ENCODE results near the gene U2AF2. TPM values are rescaled to one million over a fixed set of nuclear protein-coding genes. Genes with fewer than 3 reads are reported as not detected.

The U2AF2 gene
- total RNA-seq, 1 donor from 2014 or later = 70.1 TPM

GRCh38 chr19:55687281-55688201 is 32.7 kb downstream of the U2AF2 start:
- DNase-seq (ENCODE audit: low spot score in 2 of 2) (no peak), FAIRE-seq (no peak)

DNA sequence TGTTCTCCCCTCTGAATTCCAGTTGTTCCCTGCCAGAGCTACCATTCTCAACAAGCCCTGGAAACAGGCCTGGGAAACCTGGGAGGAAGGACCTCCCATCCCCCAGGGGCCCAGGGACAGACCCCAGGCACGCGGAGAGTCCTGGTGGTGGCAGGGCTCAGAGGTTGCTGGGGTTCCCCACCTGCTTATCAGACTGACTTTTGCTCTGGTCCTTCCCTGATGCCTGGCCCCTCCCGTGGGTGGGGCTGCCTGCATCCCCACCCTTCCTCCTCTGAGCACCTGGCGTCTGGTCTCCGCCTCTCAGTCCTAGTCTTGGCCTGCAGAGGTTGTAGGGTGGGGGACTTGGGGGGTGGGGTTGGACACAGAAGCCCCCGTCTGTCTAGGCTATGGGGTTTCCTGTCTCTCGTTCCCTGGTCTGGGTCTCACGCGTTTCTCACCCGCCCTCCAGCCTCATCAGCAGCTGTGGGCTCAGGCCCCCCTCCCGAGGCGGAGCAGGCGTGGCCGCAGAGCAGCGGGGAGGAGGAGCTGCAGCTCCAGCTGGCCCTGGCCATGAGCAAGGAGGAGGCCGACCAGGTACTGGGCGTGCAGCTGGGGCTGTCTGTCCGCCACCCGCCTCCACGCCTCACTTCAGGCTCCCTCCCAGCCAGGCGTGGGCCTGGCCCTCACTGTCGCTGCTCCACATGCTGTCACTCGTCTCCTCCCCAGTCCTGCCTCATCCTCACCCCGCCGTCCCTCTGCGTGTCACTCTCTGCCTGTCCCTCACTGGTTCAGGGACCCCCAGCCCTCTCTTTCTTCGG is 33.8 kb downstream of the U2AF2 start:
- no peak for FAIRE-seq
- DNase-seq (ENCODE audit: low spot score in 2 of 2) = peak in 1 of 2 donors; percentile 68

DNA sequence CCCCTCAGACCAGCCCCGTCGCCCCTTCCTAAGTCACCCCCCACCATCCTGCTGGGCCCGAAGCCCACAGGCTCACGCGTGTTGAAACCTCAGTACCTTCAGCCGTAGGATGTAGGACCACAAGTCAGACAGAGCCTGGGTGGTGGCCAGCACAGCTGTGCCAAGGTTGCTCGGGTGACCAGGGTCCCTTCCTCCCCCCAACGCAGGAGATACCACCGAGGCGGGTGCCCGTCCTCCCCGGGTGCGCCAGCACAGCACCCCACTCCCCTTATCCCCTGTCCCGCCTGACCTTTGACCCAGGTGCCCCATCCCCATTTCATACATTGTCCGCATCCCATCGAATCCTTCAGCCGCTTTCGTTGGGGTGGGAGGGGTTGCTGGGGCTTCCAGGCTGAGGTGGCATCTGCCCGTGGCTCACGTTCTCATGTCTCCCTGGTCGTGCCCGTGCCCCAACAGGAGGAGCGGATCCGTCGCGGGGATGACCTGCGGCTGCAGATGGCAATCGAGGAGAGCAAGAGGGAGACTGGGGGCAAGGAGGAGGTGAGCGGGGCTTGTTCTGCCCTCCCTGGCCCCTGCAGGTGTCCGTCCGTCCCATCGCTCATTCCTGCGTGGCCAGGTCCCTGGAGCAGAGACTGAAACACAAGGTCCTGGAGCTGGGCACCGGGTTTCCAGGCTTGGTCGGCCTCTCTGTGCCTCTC is 34.7 kb downstream of the U2AF2 start:
- FAIRE-seq (no peak), DNase-seq (ENCODE audit: low spot score in 2 of 2) (peak in 1 of 2 donors; percentile 21)

DNA sequence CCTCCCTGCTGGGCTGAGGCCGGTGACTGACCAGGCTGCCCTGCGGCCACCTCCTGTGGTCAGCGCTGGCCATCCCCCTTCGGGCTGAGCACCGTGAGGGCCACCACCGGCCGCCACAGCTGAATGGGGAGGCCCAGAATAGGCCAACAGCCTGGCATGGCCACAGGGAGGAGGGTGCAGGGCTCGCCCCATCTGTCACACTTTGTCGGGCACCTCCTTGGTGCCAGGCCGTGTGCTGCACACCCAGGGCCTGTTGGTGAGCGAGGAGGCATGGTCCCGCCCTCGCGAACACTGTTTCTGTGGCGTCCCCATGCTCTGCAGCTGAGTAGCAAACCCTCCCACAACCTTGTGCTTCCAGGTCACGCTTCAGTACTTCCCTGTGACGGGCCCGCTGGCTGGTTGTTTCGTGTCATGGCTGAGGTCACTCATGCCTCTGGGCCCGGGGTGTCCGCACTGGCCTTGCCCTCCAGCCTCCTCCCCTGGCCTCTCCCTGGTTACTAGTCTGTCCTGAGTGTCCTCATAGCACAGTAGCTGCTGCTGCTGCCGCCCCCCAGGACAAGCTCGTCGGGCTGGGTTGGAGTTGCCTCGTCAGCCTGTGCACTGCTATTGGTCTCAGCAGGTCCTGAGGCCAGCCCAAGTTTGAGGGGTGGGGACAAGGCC is 35.4 kb downstream of the U2AF2 start:
- no peak for DNase-seq (ENCODE audit: low spot score in 2 of 2)

DNA sequence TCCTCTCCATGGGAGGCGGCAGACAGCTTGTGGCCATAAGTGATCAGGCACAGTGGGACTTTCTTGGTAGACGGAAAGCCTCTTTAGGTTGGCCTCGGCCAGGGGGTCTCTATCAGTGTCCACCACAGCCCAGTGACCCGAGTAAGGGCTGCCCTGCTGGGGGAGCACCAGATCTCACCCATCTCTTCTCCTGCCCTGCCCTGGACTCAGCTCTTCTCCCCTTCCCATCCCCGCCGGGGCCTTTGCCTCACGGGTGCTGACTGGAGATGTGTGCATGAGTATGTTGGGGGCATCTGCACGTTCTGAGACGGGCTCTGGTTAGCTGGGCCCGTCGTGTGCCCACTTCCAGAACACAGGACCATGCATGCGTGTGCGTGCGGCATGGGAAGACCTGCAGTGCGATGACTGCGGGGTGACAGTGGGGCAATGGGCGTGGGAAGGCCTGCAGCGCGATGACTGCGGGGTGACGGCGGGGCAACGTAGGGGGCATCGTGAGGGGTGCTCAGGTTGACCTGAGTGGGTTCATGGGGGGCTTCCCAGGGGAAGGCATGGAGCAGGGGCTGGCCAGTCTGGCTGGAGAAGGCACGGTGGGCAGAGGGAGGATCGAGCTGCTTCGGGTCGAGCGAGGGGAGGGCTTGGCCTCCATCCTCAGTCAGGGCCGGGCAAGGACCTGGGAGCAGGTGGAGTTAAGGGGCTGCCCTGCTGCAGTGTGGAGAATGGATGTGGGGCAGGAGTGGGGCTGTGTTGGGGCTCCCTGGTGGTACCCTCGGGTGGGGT is 36.1 kb downstream of the U2AF2 start:
- DNase-seq (ENCODE audit: low spot score in 2 of 2) (peak in 1 of 2 donors; percentile 22), FAIRE-seq (no peak)

More for the DNA sequence above, 35.4 kb downstream of the U2AF2 start:
- no peak for FAIRE-seq

- FAIRE-seq (no peak), DNase-seq (ENCODE audit: low spot score in 2 of 2) (no peak)
Observed at GRCh38 chr19:55691561-55692481, 37.0 kb downstream of the U2AF2 start.

DNA sequence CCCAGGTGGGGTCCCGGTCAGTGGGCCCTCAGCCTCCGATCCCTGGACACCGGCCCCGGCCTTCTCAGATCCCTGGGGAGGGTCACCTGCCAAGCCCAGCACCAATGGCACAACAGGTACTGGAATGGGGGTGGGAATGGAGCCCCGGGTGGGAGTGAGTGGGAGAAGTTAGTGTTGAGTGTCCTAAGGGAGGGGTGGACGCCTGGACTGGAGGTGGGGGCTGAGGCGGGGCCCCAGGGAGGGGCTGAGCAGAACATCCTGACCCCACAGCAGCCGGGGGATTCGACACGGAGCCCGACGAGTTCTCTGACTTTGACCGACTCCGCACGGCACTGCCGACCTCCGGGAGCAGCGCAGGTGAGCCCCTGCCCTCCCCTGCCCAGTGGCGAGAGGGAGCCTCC is 37.8 kb downstream of the U2AF2 start:
- no peak for FAIRE-seq
- DNase-seq (ENCODE audit: low spot score in 2 of 2) = peak in 1 of 2 donors; percentile 18

- FAIRE-seq = no peak
- DNase-seq (ENCODE audit: low spot score in 2 of 2) = peak in 1 of 2 donors; percentile 58
Observed at GRCh38 chr19:55693336-55693974, 38.6 kb downstream of the U2AF2 start.

DNA sequence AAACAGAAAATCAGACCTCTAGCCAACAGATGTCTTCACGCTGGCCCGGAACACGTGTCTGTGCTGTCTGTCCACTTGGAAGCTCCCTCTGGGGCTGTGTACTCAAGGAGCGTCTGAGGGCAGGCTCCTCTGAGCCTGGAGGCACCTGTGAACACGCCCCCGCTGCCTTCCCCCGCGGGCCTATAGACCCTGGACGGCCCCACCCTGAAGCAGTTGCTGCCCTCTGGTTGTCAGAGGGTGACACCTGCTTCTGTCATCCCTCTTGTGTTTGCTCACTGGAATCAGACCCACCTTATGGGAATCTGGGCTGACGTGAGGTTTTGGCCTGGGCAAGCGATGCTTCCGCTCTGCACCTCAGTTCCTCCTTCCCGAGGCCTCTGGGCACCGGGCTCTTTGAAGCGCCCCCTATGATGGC is 39.4 kb downstream of the U2AF2 start:
- FAIRE-seq (no peak), DNase-seq (ENCODE audit: low spot score in 2 of 2) (no peak)

DNA sequence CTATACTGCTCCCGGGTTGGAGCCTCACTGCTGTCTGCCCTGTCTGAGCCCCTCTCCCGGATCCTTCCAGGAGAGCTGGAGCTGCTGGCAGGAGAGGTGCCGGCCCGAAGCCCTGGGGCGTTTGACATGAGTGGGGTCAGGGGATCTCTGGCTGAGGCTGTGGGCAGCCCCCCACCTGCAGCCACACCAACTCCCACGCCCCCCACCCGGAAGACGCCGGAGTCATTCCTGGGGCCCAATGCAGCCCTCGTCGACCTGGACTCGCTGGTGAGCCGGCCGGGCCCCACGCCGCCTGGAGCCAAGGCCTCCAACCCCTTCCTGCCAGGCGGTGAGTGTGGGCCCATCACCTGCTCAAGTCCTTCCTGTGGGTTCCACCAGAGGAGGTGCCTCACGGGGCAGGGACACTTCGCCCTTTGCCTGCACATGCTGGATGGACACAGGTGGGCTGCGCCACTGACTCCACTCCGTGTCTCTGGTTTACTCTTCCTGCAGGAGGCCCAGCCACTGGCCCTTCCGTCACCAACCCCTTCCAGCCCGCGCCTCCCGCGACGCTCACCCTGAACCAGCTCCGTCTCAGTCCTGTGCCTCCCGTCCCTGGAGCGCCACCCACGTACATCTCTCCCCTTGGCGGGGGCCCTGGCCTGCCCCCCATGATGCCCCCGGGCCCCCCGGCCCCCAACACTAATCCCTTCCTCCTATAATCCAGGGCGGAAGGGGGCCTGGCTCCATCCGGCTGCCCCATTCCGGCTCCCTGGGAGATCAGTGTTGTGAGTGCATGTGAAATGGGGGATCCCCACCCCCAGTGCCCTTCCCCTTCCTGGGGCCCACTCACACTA is 40.0 kb downstream of the U2AF2 start:
- DNase-seq (ENCODE audit: low spot score in 2 of 2) = no peak
- FAIRE-seq = no peak

DNA sequence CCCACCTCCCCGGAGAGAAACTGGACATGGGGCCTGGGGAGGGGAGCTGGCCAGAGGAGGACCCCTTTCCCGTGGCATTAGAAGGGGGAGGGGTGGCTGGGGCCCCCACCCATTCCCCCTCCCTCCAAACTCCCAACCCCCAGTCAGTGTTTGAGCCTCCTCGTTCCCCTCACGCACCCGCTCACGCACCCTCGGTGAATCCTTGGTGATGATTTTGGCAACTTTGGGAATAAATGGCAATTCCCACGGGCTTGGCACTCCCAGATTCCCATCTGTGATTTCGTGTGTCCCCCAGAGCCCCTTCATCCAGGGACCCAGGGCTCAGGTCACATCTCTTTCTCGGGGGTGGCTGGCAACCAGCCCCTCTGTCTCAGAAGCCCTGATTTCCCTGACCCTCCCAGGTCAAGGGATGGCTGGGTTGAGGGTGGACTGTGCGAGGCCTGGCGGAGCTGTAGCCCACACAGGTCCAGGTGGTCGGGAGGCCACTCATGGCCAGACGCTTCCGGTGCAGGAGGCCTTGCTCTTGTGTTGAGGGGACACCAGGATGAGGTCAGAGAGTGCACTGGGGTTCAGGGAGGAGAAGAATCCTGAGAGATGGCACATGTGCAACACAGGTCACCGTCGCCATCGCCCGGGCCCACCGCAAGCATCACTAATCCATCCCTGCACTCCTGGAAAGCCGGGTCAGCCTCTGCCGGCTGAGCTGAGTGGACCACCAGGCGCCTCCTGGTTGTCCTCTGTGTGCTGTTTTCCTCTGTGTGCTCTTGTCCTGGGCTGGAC is 40.9 kb downstream of the U2AF2 start:
- FAIRE-seq (no peak), DNase-seq (ENCODE audit: low spot score in 2 of 2) (no peak)

DNA sequence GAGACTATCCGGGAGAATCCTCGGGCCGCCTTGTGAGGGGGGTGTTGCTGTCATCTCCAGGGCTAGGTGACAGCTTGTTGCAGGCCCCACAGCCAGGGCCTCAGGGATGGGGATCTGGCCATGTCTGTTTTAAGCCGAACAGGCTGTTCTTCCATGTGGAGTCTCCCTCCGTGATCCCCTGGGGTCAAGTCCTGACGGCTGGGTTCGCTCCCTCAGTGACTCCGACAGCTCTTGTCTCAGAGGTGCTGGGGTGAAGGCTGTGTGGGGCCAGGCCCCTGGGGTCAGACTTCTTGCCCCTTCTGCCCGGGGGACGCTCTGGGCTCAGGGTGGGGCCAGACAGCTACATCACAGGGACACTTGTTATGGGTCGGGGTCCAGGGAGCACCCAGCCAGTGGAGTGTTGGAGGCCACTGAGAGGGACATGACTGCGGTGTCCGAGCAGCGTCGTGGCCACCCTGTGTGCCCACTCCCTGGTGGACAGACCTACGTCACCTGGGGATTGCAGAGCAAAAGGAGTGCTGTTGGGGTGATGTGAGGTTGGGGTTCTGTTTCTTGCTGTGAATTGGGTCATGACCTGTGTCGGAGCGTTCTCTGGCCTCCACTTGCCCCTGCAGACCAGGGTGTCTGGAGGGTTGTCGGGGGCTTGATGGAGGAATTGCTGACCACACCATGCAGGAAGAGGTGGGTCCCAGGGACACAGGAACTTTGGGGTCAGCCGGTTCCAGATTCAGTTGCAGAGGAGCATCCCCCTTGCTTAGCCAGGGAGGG is 41.6 kb downstream of the U2AF2 start:
- FAIRE-seq (no peak), DNase-seq (ENCODE audit: low spot score in 2 of 2) (no peak)

DNA sequence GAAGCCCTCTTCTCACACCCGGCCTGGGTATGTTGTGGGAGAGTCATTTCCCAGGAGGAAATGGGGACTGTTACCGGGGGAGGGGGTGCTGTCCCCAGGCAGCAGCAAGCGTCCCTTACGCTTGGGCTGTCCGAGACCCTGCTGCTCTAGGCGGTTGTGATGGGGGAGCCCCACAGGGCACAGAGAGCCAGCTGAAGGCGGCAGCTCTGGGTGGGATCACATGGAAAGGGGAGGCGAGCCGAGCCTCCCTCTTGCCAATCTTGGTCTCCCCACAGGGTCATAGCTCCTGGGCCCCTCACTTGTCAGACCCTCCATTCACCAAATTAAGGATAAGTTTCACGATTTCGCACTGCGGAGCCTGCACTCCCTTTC is 42.2 kb downstream of the U2AF2 start:
- DNase-seq (ENCODE audit: low spot score in 2 of 2) = no peak
- FAIRE-seq = no peak

DNA sequence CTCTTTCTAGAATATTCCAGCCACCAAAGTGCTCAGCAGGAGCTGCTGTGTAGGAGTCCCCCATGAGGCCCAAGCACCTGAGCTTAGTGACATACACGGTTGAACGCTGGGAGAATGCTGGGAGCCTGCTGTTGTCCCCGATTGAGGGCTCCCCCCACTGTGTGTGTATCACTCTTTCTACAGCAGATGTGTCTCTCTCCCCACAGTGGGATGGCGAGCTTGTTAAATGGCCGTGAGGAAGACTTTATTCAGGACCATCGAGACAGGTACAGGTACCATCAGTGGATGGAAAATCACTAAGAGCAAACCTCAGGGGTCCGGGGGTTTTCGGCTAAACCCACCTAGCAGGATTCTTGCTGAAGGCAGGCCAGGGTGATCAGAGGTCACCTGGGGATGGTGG is 42.9 kb downstream of the U2AF2 start:
- DNase-seq (ENCODE audit: low spot score in 2 of 2) (no peak), FAIRE-seq (no peak)

DNA sequence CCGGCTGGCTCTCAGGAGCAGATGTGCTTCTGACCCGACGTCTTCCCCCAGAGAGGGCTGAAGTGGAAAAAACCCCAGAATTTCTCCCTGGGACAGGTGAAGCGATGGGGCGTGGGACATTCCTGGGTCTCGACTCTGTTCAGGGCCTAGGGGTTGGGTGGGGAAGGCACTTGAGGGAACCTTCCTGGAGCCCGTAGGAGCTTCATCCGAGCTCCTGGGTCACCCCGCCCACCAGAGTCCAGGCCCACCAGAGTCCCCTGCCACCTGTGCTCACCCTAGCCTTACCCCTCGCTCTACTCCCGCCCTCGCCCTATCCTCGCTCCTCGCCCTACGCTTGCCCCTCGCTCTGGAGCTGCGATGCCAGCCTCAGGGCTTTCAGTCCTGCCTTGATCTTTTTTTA is 43.4 kb downstream of the U2AF2 start:
- no peak for FAIRE-seq
- DNase-seq (ENCODE audit: low spot score in 2 of 2) = no peak

DNA sequence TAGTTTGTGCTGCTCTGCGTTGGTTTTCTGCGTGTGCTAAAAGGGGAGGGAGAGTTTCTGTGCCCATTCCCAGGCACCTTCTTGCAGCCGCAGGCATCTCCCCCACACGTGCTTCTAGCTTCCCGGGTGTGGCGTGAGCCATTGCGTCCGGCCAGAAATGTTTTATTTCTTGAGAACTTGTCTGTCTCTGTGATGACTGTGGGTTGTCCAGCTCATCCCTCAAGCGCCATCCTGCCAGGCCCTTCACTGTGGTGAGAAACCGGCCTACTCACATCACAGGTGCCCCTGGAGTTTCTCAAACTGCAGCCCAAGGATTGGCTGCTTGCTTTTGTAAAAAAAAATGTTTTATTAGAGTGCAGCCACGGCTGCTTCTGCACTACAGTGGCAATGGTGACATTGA is 44.4 kb downstream of the U2AF2 start:
- DNase-seq (ENCODE audit: low spot score in 2 of 2) (no peak), FAIRE-seq (no peak)

Measured in frontal cortex (tissue), 4 donors.